DND-41 (cell line): Measurements from ENCODE around the gene CDK12.
"Not testable (repeated sequence)": the region's sequence is repeated elsewhere in the genome, so short reads cannot be mapped to it uniquely, and the experiment has no call there.

ENCODE experiments used
- ATAC-seq: fragments of 200-7000 bp; cut with Tn5 transposase; 3 replicates; pipeline ENCODE4 v1.9.1; 2021; ENCODE audit warnings: low read depth; ENCODE audit not compliant: insufficient read depth
- DNase-seq: peaks from one replicate; pipeline ENCODE4 v3.0.0-alpha.2; 2020
- H2AFZ ChIP-seq: 2 replicates; pipeline ENCODE4 v1.6.0; 2012; ENCODE audit warnings: low read depth, low read length
- H3K27ac ChIP-seq: 2 replicates; pipeline ENCODE4 v1.5.1; 2012; ENCODE audit warnings: low read length, inconsistent platforms
- H3K27me3 ChIP-seq: fragments of 200-600 bp; sonication (generic); 2 replicates; pipeline ENCODE4 v1.6.0; 2012; ENCODE audit warnings: low read length, mild to moderate bottlenecking, inconsistent platforms; ENCODE audit not compliant: insufficient read depth, poor library complexity
- H3K36me3 ChIP-seq: 2 replicates; pipeline ENCODE4 v1.5.1; 2012; ENCODE audit warnings: low read length, inconsistent platforms; ENCODE audit not compliant: insufficient read depth
- H3K4me1 ChIP-seq: 2 replicates; pipeline ENCODE4 v1.5.1; 2012; ENCODE audit warnings: mild to moderate bottlenecking, low read length; ENCODE audit not compliant: insufficient read depth
- H3K4me2 ChIP-seq: 2 replicates; pipeline ENCODE4 v1.6.0; 2012; ENCODE audit warnings: mild to moderate bottlenecking, moderate library complexity, low read length, inconsistent platforms; ENCODE audit not compliant: insufficient read depth
- H3K4me3 ChIP-seq, 2 experiments: fragments of 200-600 bp in 1 of 2; shearing (Covaris generic) in 1 of 2; 2 replicates each; pipeline ENCODE4 v1.5.1; 2012 to 2016; ENCODE audit warnings: inconsistent platforms in 2 of 2, low read length in 2 of 2, mild to moderate bottlenecking in 2 of 2, low read depth in 1 of 2, moderate library complexity in 1 of 2
- H3K79me2 ChIP-seq: 2 replicates; pipeline ENCODE4 v1.6.0; 2012; ENCODE audit warnings: low read length, inconsistent platforms; ENCODE audit not compliant: insufficient read depth
- H3K9ac ChIP-seq: 2 replicates; pipeline ENCODE4 v1.6.0; 2012; ENCODE audit warnings: low read depth, mild to moderate bottlenecking, inconsistent platforms, low read length, moderate library complexity
- H3K9me3 ChIP-seq: 2 replicates; pipeline ENCODE4 v1.5.1; 2012; ENCODE audit warnings: low read length, moderate library complexity, mild to moderate bottlenecking, inconsistent platforms; ENCODE audit not compliant: insufficient read depth, severe bottlenecking
- H4K20me1 ChIP-seq: 2 replicates; pipeline ENCODE4 v1.6.0; 2012; ENCODE audit warnings: low read length; ENCODE audit not compliant: insufficient read depth
- CTCF ChIP-seq: IDR thresholded peaks from 2 replicates; pipeline ENCODE4 v1.5.1; 2012; ENCODE audit warnings: borderline replicate concordance, low read length, moderate library complexity, mild to moderate bottlenecking; ENCODE audit not compliant: poor library complexity, severe bottlenecking; ENCODE audit errors: extremely low read depth
- EZH2 ChIP-seq: IDR thresholded peaks from 3 replicates; pipeline ENCODE4 v1.6.1; 2012; ENCODE audit warnings: borderline replicate concordance, low read depth, mild to moderate bottlenecking, moderate library complexity, low read length, inconsistent platforms; ENCODE audit not compliant: severe bottlenecking

CDK12 gene

GRCh38 chr17:39534768-39535405, 73.6 kb downstream of the CDK12 start:
- no peaks in the 10 kb centered on the region for H3K79me2 ChIP-seq
- H3K36me3 ChIP-seq, result peaks cover 27% of the 10 kb centered on the region
- H3K9ac ChIP-seq, result no peak overlapping the region
- no peaks in the 10 kb centered on the region for H3K9me3 ChIP-seq
- no peak overlapping the region for H3K27ac ChIP-seq
- DNase-seq (no peak), ATAC-seq (no peak)
- H3K4me2 ChIP-seq, result no peak overlapping the region
- peaks cover 5% of the 10 kb centered on the region; the same call in 1 of the 2 replicates for H4K20me1 ChIP-seq
- no peaks in the 10 kb centered on the region for H3K27me3 ChIP-seq
- H2AFZ ChIP-seq, result no peak overlapping the region
- TF ChIP-seq EZH2, result no peak
- TF ChIP-seq CTCF, result no peak
- H3K4me3 ChIP-seq, result no peak overlapping the region
- H3K4me1 ChIP-seq, result peaks cover 14% of the 10 kb centered on the region

GRCh38 chr17:39536468-39536867, 75.2 kb downstream of the CDK12 start:
- peaks cover 14% of the 10 kb centered on the region for H3K4me1 ChIP-seq

GRCh38 chr17:39537364-39537763, 76.1 kb downstream of the CDK12 start:
- ATAC-seq, H3K9ac ChIP-seq, H3K4me3 ChIP-seq: not testable (repeated sequence)

More at GRCh38 chr17:39536468-39536867, 75.2 kb downstream of the CDK12 start:
- no peak overlapping the region for H3K4me2 ChIP-seq
- TF ChIP-seq CTCF (no peak), EZH2 (no peak)
- H4K20me1 ChIP-seq, result no peaks in the 10 kb centered on the region
- DNase-seq (no peak), ATAC-seq (no peak)
- H3K27me3 ChIP-seq, result no peaks in the 10 kb centered on the region
- H3K36me3 ChIP-seq, result peaks cover 13% of the 10 kb centered on the region; the same call in 1 of the 2 replicates
- no peak overlapping the region for H3K9ac ChIP-seq
- no peaks in the 10 kb centered on the region for H3K9me3 ChIP-seq
- H3K27ac ChIP-seq, result no peak overlapping the region
- no peaks in the 10 kb centered on the region for H3K79me2 ChIP-seq
- H3K4me3 ChIP-seq, result no peak overlapping the region
- no peak overlapping the region for H2AFZ ChIP-seq

GRCh38 chr17:39538866-39539265, 77.6 kb downstream of the CDK12 start:
- Histone ChIP-seq H3K36me3 (no peaks in the 10 kb centered on the region), H3K4me3 (no peak overlapping the region), H4K20me1 (no peaks in the 10 kb centered on the region), H3K9ac (no peak overlapping the region), H2AFZ (no peak overlapping the region), H3K4me2 (no peak overlapping the region), H3K9me3 (no peaks in the 10 kb centered on the region), H3K4me1 (peaks cover 14% of the 10 kb centered on the region), H3K27me3 (no peaks in the 10 kb centered on the region), H3K79me2 (no peaks in the 10 kb centered on the region), H3K27ac (no peak overlapping the region)
- TF ChIP-seq CTCF, result no peak
- no peak for TF ChIP-seq EZH2
- ATAC-seq (peak; percentile 95), DNase-seq (no peak)

More at GRCh38 chr17:39537364-39537763, 76.1 kb downstream of the CDK12 start:
- not testable (repeated sequence) for H3K27me3 ChIP-seq, H4K20me1 ChIP-seq, H3K36me3 ChIP-seq, H3K27ac ChIP-seq, H3K9me3 ChIP-seq, H2AFZ ChIP-seq, H3K79me2 ChIP-seq, DNase-seq, H3K4me2 ChIP-seq
- H3K4me1 ChIP-seq, result peaks cover 14% of the 10 kb centered on the region
